Retinal pigment epithelial cell (primary cell): ENCODE data around the gene MIGA1.

Experiments
- DNase-seq: peaks from one replicate; pipeline ENCODE4 v3.0.0-alpha.2; 2010; ENCODE audit warnings: low read depth
- H3K4me3 ChIP-seq: 2 replicates; pipeline ENCODE4 v1.5.1; 2011; ENCODE audit warnings: mild to moderate bottlenecking, low read length, control low read depth, moderate library complexity
- CTCF ChIP-seq: conservative IDR thresholded peaks from 2 replicates; pipeline ENCODE4 v1.5.1; 2011; ENCODE audit warnings: low read depth, low read length, control low read depth, inconsistent platforms

Gene MIGA1

GRCh38 chr1:77756052-77756754 is 23.2 kb upstream of the MIGA1 start:
- no peak overlapping the region for H3K4me3 ChIP-seq
- DNase-seq, result no peak
- no peak for TF ChIP-seq CTCF

- H3K4me3 ChIP-seq, result no peak overlapping the region
- no peak for DNase-seq
- TF ChIP-seq CTCF, result no peak
These were observed 22.3 kb upstream of the MIGA1 start for GRCh38 chr1:77757066-77757584.

GRCh38 chr1:77757603-77758002 is 21.8 kb upstream of the MIGA1 start:
- peak; percentile 75 for DNase-seq
- peak overlapping the region; percentile 90 for H3K4me3 ChIP-seq
- no peak for TF ChIP-seq CTCF

- DNase-seq, result no peak
- peak within 1 kb of the TSS; percentile 90 for H3K4me3 ChIP-seq
- TF ChIP-seq CTCF, result no peak
These were observed 20.1 kb upstream of the MIGA1 start, which contains the start of gene USP33 for GRCh38 chr1:77759071-77760028. USP33 (minus strand) TSS chr1:77759852; CDS start chr1:77741697, 18,155 bp downstream.

GRCh38 chr1:77762072-77762476 is 17.4 kb upstream of the MIGA1 start:
- no peak for DNase-seq
- TF ChIP-seq CTCF, result no peak
- no peak overlapping the region for H3K4me3 ChIP-seq

GRCh38 chr1:77768006-77768405 is 11.4 kb upstream of the MIGA1 start:
- DNase-seq, result no peak

More at GRCh38 chr1:77768006-77768405, 11.4 kb upstream of the MIGA1 start:
- H3K4me3 ChIP-seq, result no peak overlapping the region
- TF ChIP-seq CTCF, result no peak
